NCI-H1092 (cell line): ENCODE data around the gene TTC8.
A peak's percentile ranks its signal among the peaks of the same experiment; 100 is the strongest.
"Not testable (repeated sequence)": the region's sequence is repeated elsewhere in the genome, so short reads cannot be mapped to it uniquely, and the experiment has no call there.

Experiments
- DNase-seq: peaks from one replicate; lab custom pipeline; 2025; lab: John Stamatoyannopoulos, UW

The TTC8 gene

DNA sequence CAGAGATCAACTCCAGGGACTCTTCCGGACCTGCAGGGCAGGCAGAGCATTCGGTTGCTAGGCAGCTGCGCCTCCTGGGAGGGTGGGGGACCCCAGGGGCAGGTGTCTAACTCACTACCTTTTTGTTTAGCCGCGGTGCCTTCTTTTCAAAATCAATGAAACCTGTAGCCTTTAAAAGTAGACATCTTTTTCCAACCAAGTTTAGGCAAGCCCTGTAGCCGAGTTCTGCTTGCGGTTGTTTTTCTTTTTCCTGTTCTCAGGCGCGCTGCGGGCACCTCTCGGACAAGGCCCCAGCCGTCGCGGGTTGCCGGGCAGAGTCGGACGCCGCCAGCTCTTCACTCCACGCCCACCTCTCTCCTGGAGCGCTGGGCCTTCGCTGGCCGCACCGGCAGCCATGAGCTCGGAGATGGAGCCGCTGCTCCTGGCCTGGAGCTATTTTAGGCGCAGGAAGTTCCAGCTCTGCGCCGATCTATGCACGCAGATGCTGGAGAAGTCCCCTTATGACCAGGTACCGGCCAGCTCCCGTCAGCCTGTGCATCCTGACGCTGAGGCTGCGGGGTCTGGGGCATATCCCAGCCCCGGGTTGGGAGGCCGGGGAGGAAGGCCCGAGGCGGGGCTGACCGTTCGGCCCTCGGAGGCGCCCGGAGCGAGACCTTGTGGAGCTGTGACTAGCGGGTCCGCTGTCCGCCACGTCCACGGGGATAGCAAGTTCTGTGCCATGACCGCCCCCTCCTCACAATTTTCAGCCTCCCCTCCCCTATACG is at the start of gene TTC8:
TTC8 (plus strand) TSS at position 338 of the 764 bp plus-strand sequence; CDS start at position 395, 57 bp downstream.
- peak; percentile 84 for DNase-seq

DNA sequence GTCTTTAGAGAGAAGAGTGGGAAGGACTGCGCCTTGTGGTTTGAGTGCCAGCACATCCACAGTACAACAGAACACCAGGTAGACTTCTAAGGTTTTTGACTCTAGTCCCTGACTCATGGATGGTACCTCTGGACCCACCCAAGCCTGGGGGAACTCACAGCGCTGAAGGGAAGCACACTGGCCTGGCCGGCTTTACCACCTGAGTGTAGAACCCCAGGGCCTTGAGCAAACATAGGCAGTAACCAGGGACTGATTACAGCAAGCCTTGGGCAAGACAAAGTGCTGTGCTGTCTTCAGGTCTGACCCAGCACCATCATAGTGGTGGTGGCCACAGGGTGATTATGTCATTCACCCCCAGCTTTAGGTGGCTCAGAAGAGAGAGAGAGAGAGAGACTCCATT is 48.9 kb upstream of the TTC8 start:
- DNase-seq = no peak

DNA sequence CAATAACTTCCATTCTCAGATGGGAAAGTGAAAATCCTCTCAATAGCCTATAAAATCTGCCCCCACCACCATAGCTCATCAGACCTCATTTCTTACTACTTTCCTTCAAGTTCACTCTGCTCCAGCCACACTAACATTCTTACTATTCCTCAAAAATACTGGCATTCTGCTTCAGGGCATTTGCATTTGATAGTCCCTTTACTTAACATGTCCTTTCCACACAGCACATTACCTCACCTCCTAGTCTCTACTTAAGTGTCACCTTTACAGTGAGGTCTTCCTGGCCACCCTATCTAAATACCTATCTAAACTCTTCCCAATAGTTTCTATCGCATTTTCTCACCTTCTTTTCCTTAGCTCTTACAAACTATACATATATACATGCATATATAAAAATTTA is 38.5 kb upstream of the TTC8 start:
- no peak for DNase-seq

DNA sequence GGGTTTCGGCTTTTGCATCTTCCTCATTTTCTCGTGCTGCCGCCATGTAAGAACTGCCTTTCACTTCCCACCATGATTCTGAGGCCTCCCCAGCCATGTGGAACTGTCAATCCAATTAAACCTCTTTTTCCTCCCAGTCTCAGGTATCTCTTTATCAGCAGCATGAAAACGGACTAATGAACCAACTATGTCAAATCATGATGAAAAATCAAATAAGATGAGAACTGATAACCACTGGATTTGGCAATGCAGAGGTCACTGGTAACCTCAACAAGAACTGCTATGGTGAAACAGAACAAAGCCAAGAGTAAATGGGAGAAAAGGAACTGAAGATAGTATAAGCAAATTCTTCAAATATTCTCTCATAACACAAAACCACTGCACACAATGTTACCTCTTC is 37.7 kb upstream of the TTC8 start:
- no peak for DNase-seq

DNA sequence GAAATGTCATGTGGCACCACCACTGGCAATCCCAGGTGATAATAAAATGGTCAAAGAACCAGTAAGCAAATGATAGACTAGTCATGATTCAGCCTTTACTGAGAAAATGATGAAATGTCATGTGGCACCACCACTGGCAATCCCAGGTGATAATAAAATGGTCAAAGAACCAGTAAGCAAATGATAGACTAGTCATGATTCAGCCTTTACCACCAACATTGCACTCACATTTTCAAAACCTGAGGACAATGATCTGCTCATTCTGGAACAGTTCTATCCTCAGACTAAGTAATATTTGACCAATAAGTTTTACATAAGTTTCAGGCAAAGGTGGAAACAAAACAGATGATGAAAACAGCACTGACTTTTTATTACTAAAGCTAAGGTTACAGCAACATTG is 34.9 kb upstream of the TTC8 start:
- DNase-seq = not testable (repeated sequence)

DNA sequence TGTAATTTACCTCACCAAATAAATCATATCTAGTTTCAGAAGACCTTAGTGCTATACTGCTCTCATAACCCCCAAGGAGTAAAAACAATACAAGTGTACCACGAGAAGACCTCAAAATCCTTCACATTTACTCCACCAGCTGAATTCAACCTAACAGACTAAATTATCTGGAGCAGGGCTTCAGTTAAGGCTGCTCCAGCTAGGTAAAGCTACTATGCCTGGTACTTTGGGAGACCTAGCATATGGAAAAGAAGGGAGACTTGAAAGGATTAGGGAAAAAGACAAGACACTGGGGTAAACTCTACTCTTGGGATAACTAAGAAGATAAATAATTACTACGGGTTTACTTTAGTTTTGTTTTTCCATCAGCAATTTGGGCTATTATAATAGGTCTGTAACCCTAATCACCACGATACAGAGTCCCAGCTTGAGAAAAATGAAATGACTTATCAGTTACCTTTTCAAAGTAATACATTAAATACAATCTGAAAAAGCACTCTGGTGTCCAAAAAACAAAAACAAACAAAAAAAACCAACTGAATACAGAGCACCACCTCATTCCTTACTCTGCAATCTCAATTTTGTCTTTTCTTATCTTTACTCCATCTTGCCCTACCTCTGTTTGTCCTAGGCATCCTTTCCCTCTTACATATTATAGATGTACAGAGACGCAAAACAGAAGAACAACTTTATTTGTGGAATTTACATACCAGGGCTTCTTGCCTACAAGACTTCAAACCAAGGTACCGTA is 33.8 kb upstream of the TTC8 start:
- no peak for DNase-seq

DNA sequence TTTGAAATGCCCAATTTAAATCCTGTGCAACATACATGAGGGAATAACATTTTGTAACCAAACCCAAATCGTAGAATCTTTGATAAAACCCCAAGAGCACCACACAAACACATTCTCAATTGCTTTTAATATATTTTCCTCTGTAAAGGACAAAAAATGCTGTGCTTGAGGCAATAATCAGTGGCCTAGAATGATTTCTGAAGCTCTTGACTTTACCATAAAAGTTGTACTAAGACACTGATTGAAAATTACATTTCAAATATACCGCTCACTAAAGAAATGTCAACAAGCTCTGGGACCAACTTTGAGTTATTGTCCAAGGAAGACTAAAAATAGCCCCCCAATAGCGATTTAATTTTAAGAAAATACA is 33.2 kb upstream of the TTC8 start:
- DNase-seq = no peak

DNA sequence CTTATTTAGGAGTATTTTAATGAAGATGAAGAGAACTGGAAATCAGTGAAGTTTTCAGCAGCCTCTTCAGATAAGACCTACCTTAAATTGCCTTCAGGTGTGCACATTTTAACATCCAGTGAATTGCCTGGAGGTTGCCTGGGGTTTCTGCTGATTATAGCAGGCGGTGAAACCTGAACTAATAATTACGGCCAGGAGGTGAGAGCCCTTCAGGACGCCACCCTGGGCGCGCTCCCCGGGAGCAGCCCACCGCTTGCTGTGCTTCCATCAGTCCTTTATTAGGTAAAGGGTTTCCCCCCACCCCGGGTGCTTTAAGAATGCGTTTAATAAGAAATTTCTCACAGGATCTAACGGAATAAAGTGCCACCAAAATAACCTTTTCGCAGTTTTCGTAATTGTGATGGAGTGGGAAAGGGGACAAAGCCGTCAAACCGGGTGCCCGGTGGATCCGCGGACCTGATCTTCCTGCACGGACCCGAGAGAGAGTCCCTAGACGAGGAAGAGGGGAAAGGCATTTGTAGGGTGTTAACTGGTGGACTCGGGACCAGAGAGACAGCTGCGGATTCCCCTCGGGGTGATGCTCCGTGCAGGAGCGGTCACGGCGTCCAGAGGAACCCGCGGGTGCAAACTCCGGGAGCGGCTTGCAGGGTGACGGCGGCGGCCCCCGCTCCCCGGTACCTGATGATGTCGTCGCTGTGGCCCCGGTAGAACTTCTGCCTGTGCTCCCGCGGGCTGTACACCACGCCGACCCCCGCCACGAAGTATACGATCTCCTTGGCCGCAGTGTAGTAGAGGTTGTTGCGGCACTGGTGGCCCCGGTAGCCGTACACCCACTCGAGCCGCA is 32.6 kb upstream of the TTC8 start:
- DNase-seq = peak; percentile 45

DNA sequence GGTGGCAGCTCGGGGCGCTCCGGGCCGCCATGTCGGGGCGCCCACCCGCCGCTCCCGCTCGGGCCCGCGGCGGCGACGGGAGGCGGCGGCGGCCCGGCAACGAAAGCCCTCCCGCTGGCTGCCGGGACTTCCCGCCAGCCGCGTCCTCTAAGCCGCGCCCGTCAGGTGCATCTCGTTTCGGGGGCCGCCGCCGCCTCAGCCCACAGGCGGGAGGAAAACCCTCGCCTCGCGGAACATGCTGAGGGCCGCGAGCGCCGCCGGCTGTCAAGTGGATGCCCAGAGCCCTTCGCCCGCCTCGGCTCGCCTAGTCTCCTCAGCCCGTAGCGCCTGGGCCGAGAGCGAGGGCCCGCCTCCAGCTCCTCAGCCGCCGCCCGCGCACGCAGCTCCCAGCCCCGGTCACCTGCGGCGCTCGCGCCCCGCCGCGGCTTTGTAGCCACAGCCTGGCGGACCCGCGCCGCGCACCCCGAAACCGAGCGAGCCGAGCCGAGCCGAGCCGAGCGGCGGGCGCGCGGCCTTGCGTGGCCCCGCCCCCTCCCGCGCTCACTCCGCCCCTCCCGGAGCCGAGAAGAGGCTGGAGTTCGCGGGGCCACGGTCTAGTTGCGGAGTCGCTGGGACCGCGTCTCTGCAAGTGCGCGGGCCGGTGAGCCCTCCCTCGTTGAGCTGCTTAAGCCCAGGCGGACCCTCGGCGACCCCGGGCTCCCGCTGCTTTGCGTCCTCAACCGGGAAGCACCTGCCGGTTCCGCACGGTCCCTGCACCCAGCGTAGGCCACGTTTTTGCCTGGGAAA is 31.8 kb upstream of the TTC8 start, which contains the start of gene EML5:
EML5 (minus strand) TSS at position 481 of the 786 bp plus-strand sequence; CDS start at position 31, 450 bp downstream.
- DNase-seq = peak; percentile 77

DNA sequence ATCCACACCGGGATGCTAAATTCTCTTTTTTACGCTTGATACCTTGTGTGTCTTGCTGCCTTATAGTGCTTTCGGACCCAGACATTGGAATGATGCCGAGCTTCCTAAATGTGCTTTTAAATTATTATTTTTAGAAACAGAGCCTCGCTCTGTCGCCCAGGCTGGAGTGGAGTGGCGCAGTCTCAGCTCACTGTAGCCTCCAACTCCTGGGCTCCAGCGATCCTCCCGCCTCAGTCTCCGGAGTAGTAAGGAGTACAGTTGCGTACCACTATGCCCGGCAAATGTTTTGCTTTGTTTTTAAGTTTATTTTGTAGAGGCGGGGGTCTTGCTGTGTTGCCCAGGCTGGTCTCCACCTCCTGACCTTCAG is 31.2 kb upstream of the TTC8 start:
- DNase-seq = no peak

DNA sequence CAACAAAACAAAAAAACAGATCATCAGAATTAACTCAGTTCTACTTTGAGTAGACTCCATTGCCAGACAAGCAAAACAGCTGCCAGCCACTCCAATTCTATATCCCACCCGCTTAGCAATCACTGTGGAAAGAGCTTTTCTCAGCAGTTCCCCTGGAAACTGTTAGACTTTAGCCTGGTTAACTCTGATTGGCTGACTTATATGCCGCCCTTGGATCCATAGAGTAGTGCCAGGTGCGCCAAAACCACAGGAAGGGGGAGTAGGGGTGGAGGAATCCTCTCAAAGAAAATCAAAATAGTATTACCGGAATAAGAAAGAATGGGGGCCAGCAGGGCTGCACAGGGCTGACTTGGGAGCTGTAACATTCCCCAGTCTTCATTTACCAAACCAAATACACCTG is 26.3 kb upstream of the TTC8 start:
- peak; percentile 15 for DNase-seq

DNA sequence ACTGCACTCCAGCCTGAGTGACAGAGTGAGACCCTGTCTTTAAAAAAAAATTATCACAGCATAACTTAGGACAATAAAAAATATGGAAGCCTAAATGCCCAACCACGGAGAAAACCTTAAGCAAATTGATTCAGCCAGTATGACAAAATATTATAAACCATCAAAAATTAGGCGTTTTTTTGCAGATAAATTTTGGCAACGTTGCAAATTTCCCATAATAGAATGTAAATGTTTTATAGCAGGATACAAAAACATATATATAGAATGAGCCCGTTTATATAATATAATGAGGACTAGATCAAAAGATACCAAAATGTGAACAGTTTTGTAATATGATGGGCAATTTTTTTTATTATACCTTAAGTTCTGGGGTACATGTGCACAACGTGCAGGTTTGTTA is 24.9 kb upstream of the TTC8 start:
- no peak for DNase-seq

DNA sequence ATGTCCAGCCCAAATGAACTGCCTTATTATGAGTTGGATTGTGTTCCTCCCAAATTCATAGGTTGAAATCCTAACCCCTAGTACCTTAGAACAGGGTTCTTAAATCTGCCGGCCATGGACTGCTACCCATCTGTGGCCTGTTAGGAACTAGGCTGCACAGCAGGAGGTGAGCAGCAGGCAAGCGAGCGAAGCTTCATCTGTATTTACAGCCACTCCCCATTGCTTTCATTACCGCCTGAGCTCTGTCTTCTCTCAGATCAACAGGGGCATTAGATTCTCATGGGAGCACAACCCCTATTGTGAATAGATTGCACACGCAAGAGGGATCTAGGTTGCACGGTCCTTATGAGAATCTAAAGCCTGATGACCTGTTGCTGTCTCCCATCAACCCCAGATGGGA is 21.9 kb upstream of the TTC8 start:
- DNase-seq = no peak

DNA sequence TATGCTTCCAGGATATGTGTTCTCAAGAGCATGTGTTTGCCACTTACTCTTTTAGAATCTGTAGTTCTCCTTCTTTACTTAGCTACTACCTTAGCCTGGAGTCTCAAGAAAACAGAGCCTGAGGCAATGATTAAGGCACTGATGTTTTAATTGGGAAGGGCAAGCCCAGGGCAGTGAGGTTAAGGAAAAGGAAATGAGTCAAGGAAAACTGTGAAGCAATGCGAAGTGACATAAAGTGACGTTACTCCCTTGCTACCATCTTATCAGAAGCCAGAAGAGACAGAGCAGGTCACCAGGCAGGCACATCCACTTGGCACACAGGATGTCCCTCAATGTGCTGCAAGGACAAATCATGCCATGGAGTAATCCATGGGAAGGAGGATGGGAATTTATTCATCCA is 20.4 kb upstream of the TTC8 start:
- no peak for DNase-seq

DNA sequence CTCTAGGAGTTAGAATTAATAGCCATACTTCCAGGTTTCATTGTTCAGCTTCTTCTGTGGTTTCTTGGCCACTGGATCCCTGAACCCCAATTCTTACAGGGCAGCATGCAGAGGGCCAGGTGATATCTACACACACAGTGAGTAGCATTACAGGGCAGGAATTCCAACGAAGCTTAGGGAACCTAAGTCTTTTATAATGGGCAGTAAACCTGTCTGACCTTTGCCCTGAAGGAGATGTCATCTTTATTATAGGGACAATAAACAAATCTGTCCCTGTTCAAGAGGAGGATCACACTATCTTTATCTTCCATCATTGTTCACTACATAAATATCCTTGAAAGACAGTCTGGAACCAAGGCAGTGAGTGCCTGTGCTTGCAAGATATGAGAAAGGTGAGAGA is 20.0 kb upstream of the TTC8 start:
- no peak for DNase-seq

DNA sequence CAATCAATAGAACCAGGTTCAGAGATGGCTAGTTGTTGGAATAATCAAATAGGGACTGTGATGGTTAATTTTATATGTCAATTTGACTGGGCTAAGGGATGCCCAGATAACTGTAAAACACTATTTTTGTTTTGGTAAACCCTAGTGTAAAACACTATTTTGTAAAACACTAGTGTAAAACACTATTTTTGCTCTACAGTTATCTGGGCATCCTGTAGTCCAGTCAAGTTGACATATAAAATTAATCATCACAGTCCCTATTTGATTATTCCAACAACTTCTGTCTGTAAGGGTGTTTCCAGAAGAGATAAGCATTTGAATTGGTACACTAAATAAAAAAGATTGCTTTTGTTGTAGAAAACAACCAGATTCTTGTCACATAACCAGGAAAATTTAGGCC is 16.1 kb upstream of the TTC8 start:
- DNase-seq = no peak

DNA sequence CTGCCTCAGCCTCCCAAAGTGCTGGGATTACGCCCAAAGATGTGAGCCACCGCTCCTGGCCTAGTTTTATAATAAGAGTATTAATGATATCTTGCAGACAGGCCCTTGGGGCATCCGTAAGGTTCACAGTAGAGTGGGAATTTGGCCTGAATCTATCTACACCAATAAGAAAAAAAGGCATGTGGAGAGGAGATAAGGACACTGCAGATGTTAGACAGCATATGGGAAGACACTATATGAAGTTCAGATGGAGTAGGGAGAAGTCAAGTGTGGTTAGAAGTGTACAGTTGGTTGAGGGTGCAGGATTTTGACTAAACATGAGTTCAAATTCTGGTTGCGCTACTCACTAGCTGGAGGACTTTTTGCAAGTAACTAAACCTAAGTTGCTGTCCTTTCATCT is 8.5 kb upstream of the TTC8 start:
- no peak for DNase-seq

DNA sequence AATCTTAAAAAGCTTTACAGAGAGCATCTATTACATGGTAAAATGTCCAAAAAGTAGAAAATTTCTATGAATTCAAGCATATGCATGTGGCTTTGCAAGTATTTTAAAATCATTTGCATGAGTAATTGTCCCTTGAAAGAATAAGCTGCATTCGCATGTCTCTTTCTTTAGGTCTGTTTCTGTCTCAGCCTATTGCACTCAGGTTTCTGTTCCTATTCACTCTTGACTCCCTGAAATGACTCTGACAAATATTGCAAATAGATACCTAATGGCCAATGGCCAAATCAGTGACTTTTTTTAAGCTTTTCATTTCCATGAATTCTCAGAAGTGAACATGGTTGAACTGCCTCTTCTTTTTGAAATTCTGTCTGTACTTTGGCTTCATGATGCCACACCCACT is 6.4 kb upstream of the TTC8 start:
- DNase-seq = no peak

DNA sequence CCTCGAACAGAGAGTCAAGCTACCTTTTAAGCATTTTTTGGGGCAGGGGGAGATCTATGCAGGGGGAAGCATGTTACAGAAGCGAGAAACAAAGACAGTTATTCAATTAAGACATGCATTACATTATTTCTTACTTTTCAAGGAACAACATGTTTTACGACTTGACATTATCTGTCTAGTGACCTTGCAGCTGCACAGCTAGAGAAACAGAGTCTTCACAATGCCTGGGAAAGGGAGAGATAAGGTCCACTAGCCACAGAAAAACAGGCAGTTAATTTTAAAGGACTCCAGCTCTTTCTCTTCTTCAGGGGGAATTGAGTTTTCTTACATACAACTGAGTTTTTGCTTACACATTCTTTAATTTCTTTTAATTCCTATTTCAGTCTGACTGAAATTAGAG is 4.8 kb upstream of the TTC8 start:
- DNase-seq = not testable (repeated sequence)

DNA sequence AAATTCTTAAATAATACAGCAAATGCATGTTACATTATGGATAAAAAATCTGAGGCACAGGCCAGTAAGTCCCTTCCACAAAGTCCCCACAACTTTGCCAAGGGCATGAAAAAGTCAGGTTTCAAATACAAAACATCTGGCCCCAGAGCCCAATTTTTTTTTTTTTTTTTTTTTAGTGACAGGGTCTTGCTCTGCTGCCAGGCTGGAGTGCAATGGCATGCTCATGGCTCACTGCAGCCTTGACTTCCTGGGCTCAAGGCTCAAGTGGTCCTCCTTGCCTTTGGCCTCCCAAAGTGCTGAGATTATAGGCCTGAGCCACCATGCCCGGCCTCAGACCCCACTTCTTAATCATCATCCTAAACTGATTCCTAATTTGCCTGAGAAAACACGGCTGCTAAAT is 3.1 kb upstream of the TTC8 start:
- DNase-seq = no peak

DNA sequence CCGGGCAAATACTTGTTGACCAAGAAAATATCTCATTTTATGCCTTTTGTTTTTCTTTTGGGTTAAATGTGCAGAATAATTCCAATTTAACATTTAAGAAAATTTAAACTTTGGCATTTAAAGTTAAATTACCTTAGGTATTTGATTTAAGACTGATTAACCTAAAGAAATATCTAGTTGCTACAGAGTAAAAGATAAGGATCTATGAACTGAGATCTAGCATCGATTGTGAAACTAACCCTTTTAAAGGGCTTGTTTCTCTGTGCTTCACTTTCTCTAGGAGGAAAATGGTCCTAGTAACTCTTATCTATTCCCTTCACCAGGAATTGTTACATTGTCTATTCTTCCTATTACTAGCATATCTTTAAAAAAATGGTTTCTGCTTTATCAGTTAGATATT is 2.6 kb upstream of the TTC8 start:
- no peak for DNase-seq

DNA sequence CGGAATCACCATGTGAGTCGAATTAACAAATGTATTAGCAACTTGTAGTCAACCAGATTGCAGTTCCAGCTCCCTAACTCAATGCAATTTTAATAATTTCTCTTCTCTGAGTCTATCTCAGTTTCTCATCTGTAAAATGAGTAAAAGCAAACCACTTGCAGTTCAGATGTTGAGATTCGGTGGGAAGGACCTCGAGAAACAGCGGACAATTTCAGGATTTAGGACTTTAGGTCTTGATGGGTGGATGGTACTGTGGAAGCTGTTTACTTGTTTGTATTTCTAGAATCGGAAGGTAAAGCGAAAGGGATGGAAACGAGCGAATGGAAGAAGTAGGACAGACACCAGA is 510 bp upstream of the TTC8 start:
- DNase-seq = no peak
